ENCODE measurements around the gene FBLN1.

GRCh38 chr22:45627489-45628233, 125.0 kb downstream of the FBLN1 start:
- TF ChIP-seq CTCF (IDR thresholded peaks at IDR 0.05; ENCODE audit: poor library complexity, severe bottlenecking) (no peak), REST (IDR thresholded peaks at IDR 0.05; ENCODE audit: borderline replicate concordance) (no peak), TAF1 (IDR thresholded peaks at IDR 0.05; ENCODE audit: low read depth) (no peak), SMC3 (conservative IDR thresholded peaks at IDR 0.05; ENCODE audit: poor library complexity) (no peak), RAD21 (conservative IDR thresholded peaks at IDR 0.05) (no peak), POLR2AphosphoS5 (IDR thresholded peaks at IDR 0.05) (no peak), MXI1 (conservative IDR thresholded peaks at IDR 0.05; ENCODE audit: poor library complexity, severe bottlenecking) (no peak), EP300 (conservative IDR thresholded peaks at IDR 0.05; ENCODE audit: poor library complexity, severe bottlenecking) (no peak)

Measured in neural cell (in vitro differentiated cells).